SK-MEL-5 (cell line): ENCODE data around the gene SLA2. TPM values are rescaled to one million over a fixed set of nuclear protein-coding genes. Genes with fewer than 3 reads are reported as not detected.
"Not testable (repeated sequence)": the region's sequence is repeated elsewhere in the genome, so short reads cannot be mapped to it uniquely, and the experiment has no call there.

ENCODE experiments used
- DNase-seq: peaks from one replicate; pipeline ENCODE4 v3.0.0-alpha.2; 2016; ENCODE audit warnings: low read depth, low spot score
- in situ Hi-C: cut with HindIII; loops from 2 replicates; pipeline ENCODE4 v1.10.0; 2016; ENCODE audit warnings: low sequenced_read_pairs, high pct_unique_total_duplicates, low pct_unique_long_range_greater_than_20kb
- small RNA-seq, 2 experiments: library from RNA; depleted of rRNA; stranded (forward); fragments of <200 nt; gene quantifications; one replicate each; pipeline ENCODE3, GENCODE V24; 2014
- total RNA-seq: library from RNA; depleted of rRNA; stranded (reverse); fragments of >200 nt; shearing (Covaris generic); gene quantifications from 2 replicates; pipeline ENCODE4 v1.2.3, GENCODE V29; 2014; rRNA removed

SLA2 gene
- total RNA-seq, 1 experiment from 2014 or later, result not detected

GRCh38 chr20:36565520-36565919, 80.5 kb downstream of the SLA2 start:
- in situ Hi-C loops, result no loop called here
- no peak for DNase-seq

GRCh38 chr20:36564726-36565121, 81.3 kb downstream of the SLA2 start:
- in situ Hi-C loops, DNase-seq: not testable (repeated sequence)

DNA sequence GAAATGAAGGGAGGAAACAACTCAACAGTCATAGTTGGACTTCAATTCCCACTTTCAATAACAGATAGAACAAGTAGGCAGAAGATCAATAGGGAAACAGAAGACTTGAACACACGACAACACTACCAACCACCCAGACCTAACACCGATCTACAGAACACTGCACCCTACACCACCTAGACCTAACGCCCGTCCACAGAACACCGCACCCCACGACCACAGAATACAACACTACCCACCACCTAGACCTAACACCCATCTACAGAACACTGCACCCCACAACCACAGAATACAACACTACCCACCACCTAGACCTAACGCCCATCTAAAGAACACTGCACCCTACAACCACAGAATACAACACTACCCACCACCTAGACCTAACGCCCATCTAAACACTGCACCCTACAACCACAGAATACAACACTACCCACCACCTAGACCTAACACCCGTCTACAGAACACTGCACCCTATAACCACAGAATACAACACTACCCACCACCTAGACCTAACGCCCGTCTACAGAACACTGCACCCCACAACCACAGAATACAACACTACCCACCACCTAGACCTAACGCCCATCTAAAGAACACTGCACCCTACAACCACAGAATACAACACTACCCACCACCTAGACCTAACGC, 81.8 kb downstream of the SLA2 start:
- in situ Hi-C loops, result not testable (repeated sequence)

GRCh38 chr20:36563374-36563773, 82.6 kb downstream of the SLA2 start:
- no peak for DNase-seq
- in situ Hi-C loops, result no loop called here

More for the DNA sequence above, 81.8 kb downstream of the SLA2 start:
- not testable (repeated sequence) for DNase-seq

DNA sequence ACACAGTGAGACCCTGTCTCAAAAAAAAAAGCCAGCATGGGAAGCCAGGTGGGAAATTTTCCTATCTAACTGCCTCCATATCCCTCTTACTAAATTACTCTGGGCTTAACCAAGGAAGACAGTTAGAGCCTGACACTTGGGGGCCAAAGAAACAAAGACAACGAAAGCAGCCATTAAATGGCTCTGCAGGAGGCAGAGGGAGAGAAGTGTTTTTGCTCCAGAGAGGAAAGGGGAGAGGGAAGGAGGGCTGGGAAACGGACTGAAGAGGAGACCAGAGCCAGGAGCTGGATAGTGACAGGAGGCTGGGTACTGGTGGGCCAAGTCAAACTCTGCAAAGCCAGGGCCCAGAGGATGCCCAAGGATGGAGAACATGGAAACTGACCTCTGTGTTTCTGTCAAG, 83.3 kb downstream of the SLA2 start:
- in situ Hi-C loops, result no loop called here
- no peak for DNase-seq

Small RNAs within 50 kb of the gene (small RNA-seq; reads per million reads assigned to genes)
- 0 reads per million in 2 experiments for gene RF00019

Other genes starting within 250 kb of the SLA2 start
- not detected in 2 replicates for gene MYL9, start 104.7 kb downstream of the SLA2 start, total RNA-seq
- gene TGIF2, start 72.6 kb downstream of the SLA2 start, total RNA-seq, result 13.8 and 16.2 TPM in 2 replicates
- gene RAB5IF, start 40.4 kb downstream of the SLA2 start, total RNA-seq, result 165 and 190 TPM in 2 replicates
- gene NDRG3, start 99.9 kb upstream of the SLA2 start, total RNA-seq, result 18.3 and 19.7 TPM in 2 replicates
- gene DSN1, start 127.6 kb upstream of the SLA2 start, total RNA-seq, result 27.4 and 28.4 TPM in 2 replicates
- gene TLDC2, start 229.9 kb upstream of the SLA2 start, total RNA-seq, result not detected in 2 replicates